Gastroesophageal sphincter (tissue), 3 donors: ENCODE measurements around the gene S100A4.
"Not testable (repeated sequence)": the region's sequence is repeated elsewhere in the genome, so short reads cannot be mapped to it uniquely, and the experiment has no call there.

Source experiments
- CTCF ChIP-seq, 4 experiments: fragments of 200-600 bp in 2 of 4; fragments of 450-650 bp in 2 of 4; sonication (generic) in 1 of 4; IDR thresholded peaks; one replicate each; pipeline ENCODE4 v1.5.1; 2017 to 2019; ENCODE audit warnings: antibody characterized with exemption in 4 of 4, mild to moderate bottlenecking in 2 of 4, moderate library complexity in 2 of 4
- POLR2A ChIP-seq, 2 donors: fragments of 450-650 bp; IDR thresholded peaks; one replicate each; pipeline ENCODE4 v1.6.1; 2017; ENCODE audit warnings: antibody characterized with exemption in 2 of 2, mild to moderate bottlenecking in 2 of 2, moderate library complexity in 1 of 2

- TF ChIP-seq CTCF, POLR2A (IDR thresholded peaks at IDR 0.05): not testable (repeated sequence)
Observed at GRCh38 chr1:153521808-153522207, 23.8 kb downstream of the S100A4 start.
